ENCODE results near the gene KRTAP5-5. TPM values are rescaled to one million over a fixed set of nuclear protein-coding genes. Genes with fewer than 3 reads are reported as not detected.

The KRTAP5-5 gene, protein sequence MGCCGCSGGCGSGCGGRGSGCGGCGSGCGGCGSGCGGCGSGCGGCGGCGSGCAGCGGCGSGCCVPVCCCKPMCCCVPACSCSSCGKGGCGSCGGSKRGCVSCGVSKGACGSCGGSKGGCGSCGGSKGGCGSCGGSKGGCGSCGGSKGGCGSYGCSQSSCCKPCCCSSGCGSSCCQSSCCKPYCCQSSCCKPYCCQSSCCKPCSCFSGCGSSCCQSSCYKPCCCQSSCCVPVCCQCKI
- total RNA-seq: not detected

DNA sequence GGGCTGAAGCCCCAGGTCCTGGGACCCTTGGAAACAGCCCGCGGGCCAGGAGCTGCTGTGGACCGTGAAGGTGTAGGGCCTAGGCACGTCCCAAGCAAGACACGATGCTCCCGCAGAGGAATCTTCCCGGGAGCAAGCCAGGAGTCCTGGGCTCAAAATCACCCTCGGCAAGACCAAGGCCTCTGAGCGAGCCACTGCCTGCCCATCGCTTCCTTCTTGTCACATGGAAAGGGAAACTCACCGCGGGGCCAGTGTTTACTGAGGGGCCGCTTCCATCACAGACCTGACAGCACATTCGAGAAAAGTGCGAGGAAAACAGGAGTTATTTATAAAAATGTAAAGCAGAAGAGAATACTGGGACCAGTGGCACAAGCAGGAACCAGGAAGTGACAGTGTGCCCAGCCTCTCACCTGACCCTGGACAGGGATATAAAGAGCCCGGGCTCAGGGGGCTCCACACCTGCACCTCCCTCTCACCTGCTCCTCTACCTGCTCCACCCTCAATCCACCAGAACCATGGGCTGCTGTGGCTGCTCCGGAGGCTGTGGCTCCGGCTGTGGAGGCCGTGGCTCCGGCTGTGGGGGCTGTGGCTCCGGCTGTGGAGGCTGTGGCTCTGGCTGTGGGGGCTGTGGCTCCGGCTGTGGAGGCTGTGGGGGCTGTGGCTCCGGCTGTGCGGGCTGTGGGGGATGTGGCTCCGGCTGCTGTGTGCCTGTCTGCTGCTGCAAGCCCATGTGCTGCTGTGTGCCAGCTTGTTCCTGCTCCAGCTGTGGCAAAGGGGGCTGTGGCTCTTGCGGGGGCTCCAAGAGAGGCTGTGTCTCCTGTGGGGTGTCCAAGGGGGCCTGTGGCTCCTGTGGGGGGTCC lies at the start of gene KRTAP5-5:
Gene KRTAP5-5, plus strand, starts transcription at position 450 of the 860 bp plus-strand sequence. Its CDS starts 66 bp downstream, at position 516.

DNA sequence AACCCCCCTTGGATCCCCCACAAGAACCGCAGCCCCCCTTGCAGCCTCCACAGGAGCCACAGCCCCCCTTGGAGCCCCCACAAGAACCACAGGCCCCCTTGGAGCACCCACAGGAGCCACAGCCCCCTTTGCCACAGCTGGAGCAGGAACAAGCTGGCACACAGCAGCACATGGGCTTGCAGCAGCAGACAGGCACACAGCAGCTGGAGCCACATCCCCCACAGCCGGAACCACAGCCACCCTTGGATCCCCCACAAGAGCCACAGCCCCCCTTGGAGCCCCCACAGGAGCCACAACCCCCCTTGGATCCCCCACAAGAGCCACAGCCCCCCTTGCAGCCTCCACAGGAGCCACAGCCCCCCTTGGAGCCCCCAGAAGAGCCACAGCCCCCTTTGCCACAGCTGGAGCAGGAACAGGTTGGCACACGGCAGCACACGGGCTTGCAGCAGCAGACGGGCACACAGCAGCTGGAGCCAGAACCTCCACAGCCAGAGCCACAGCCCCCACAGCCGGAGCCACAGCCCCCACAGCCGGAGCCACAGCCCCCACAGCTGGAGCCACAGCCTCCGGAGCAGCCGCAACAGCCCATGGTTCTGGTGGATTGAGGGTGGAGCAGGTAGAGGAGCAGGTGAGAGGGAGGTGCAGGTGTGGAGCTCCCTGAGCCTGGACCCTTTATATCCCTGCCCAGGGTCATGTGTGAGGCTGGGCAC lies 44.8 kb upstream of the KRTAP5-5 start, which contains the start of gene KRTAP5-1:
Gene KRTAP5-1, minus strand, starts transcription at position 623 of the 710 bp plus-strand sequence. Its CDS starts 34 bp downstream, at position 589.

DNA sequence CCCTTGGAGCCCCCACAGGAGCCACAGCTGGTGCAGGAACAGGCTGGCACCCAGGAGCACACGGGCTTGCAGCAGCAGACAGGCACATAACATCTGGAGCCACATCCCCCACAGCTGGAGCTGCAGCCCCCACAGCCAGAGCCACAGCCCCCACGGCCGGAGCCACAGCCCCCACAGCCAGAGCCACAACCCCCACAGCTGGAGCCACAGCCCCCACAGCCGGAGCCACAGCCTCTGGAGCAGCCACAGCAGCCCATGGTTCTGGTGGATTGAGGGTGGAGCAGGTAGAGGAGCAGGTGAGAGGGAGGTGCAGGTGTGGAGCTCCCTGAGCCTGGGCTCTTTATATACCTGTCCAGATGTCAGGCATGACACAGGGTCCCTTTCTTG lies 31.6 kb upstream of the KRTAP5-5 start, which contains the start of gene KRTAP5-2:
Gene KRTAP5-2, minus strand, starts transcription at position 301 of the 387 bp plus-strand sequence. Its CDS starts 44 bp downstream, at position 257.

DNA sequence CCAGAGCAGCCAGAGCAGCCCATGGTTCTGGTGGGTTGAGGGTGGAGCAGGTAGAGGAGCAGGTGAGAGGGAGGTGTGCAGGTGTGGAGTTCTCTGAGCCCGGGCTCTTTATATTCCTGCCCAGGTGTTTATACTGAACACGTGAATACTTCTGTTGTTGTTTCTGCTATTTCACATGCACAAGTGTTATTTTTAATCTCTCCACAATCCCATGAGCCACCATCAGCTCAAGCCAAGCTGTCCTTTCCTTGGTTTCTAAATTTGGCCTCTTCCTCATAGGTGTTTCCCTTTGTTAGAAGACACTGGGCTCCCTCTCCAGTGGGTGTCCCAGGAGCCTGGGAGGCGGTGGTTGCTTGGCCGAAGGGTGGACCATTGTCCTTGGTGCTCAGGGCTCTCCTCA lies 21.2 kb upstream of the KRTAP5-5 start, which contains the start of gene KRTAP5-3:
Gene KRTAP5-3, minus strand, starts transcription at position 101 of the 400 bp plus-strand sequence. Its CDS starts 78 bp downstream, at position 23.

DNA sequence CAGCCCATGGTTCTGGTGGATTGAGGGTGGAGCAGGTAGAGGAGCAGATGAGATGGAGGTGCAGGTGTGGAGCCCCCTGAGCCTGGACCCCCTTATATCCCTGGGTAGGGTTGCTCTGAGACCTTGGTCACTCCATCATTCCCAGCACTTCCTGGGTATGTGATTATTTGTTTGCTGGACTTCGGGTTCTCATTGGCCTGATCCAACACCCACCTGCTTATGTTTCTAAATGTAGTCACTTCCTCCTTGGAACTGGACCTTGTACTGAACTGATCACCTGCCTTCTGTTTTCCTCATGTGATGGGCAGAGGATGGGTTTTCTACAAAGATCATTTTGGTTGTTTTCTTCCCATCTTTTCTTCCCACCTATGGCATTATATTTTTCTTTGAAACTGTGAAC lies 7.5 kb upstream of the KRTAP5-5 start, which contains the start of gene KRTAP5-4:
Gene KRTAP5-4, minus strand, starts transcription at position 53 of the 400 bp plus-strand sequence. Its CDS starts 45 bp downstream, at position 8.

Other genes starting within 250 kb of the KRTAP5-5 start
- 0.47 TPM for gene BRSK2, start 239.8 kb upstream of the KRTAP5-5 start, total RNA-seq
- gene MOB2, start 143.0 kb upstream of the KRTAP5-5 start, total RNA-seq: 32.3 TPM
- 4.3 TPM for gene DUSP8, start 57.5 kb upstream of the KRTAP5-5 start, total RNA-seq
- gene KRTAP5-1, start 44.5 kb upstream of the KRTAP5-5 start, total RNA-seq: not detected
- not detected for gene KRTAP5-2, start 31.5 kb upstream of the KRTAP5-5 start, total RNA-seq
- not detected for gene KRTAP5-3, start 21.3 kb upstream of the KRTAP5-5 start, total RNA-seq
- gene KRTAP5-4, start 7.6 kb upstream of the KRTAP5-5 start, total RNA-seq: not detected
- gene KRTAP5-6, start 67.4 kb downstream of the KRTAP5-5 start, total RNA-seq: not detected
- gene IFITM10, start 120.8 kb downstream of the KRTAP5-5 start, total RNA-seq: 0.35 TPM
- 236 TPM for gene CTSD, start 134.2 kb downstream of the KRTAP5-5 start, total RNA-seq
- gene SYT8, start 205.2 kb downstream of the KRTAP5-5 start, total RNA-seq: 0.82 TPM
- gene TNNI2, start 209.2 kb downstream of the KRTAP5-5 start, total RNA-seq: 526 TPM
- gene LSP1, start 223.3 kb downstream of the KRTAP5-5 start, total RNA-seq: 23.6 TPM